Endothelial cell of umbilical vein (primary cell): Measurements from ENCODE around the gene NAV3. TPM values are rescaled to one million over a fixed set of nuclear protein-coding genes. Genes with fewer than 3 reads are reported as not detected.

ENCODE experiments used
- BruUV-seq: library from RNA; stranded (reverse); fragments of 400-500 nt; replicated peaks from 2 replicates; lab custom pipeline; 2021; lab: Mats Ljungman, UMichigan
- CTCF ChIA-PET: fragments of 300-600, 350-600 bp; sonication (Branson Sonifier 250); formaldehyde crosslinking; loops from one replicate; lab custom pipeline; 2021; ENCODE audit warnings: antibody characterized with exemption, inconsistent platforms; lab: Charles Lee
- POLR2A ChIA-PET: fragments of 300-600, 350-600 bp; sonication (Branson Sonifier 250); formaldehyde crosslinking; loops from one replicate; lab custom pipeline; 2021; ENCODE audit warnings: antibody characterized with exemption, inconsistent platforms; lab: Charles Lee
- DNase-seq: peaks from one replicate; pipeline ENCODE4 v3.0.0-alpha.2; 2011; ENCODE audit warnings: low read depth, low spot score
- FAIRE-seq: peaks from 2 replicates; lab custom pipeline; 2011; peaks lifted over from hg19 to GRCh38; lab: Jason Lieb, UNC
- H2AFZ ChIP-seq: 2 replicates; pipeline ENCODE4 v1.6.0; 2012; ENCODE audit warnings: low read depth, low read length, control low read depth, inconsistent platforms
- H3K27ac ChIP-seq: 2 replicates; pipeline ENCODE4 v1.5.1; 2011; ENCODE audit warnings: low read depth, mild to moderate bottlenecking, control low read depth, low read length, moderate library complexity; ENCODE audit not compliant: insufficient read depth
- H3K27me3 ChIP-seq, 2 experiments: 2 replicates each; pipeline versions ENCODE4 v1.6.0 to v1.6.1; 2011; ENCODE audit warnings: low read length in 2 of 2, mixed read lengths in 1 of 2; ENCODE audit not compliant: control insufficient read depth in 2 of 2, insufficient read depth in 2 of 2
- H3K36me3 ChIP-seq, 2 experiments: 2 replicates in 1 of 2; 3 replicates in 1 of 2; pipeline ENCODE4 v1.5.1; 2011; ENCODE audit warnings: low read length in 2 of 2, mild to moderate bottlenecking in 1 of 2, moderate library complexity in 1 of 2; ENCODE audit not compliant: control insufficient read depth in 2 of 2, insufficient read depth in 2 of 2; ENCODE audit errors: extremely low read depth in 1 of 2
- H3K4me1 ChIP-seq: 3 replicates; pipeline ENCODE4 v1.5.1; 2011; ENCODE audit warnings: mild to moderate bottlenecking, low read length; ENCODE audit not compliant: control insufficient read depth, insufficient read depth; ENCODE audit errors: extremely low read depth
- H3K4me2 ChIP-seq: 2 replicates; pipeline ENCODE4 v1.6.1; 2011; ENCODE audit warnings: low read length, control low read depth, mixed read lengths; ENCODE audit not compliant: insufficient read depth
- H3K4me3 ChIP-seq, 3 experiments: fragments of 200-600 bp in 1 of 3; sonication (generic), shearing (Covaris generic) in 1 of 3; replicated peaks in 1 of 3; 2 replicates each; pipeline ENCODE4 v1.5.1; 2011 to 2016; ENCODE audit warnings: control low read depth in 3 of 3, low read length in 3 of 3, mild to moderate bottlenecking in 2 of 3, inconsistent platforms in 1 of 3, low read depth in 1 of 3, moderate library complexity in 1 of 3; ENCODE audit not compliant: insufficient read depth in 1 of 3
- H3K79me2 ChIP-seq: 2 replicates; pipeline ENCODE4 v1.6.0; 2012; ENCODE audit warnings: low read length, inconsistent platforms; ENCODE audit not compliant: control insufficient read depth, insufficient read depth
- H3K9ac ChIP-seq: replicated peaks from 2 replicates; pipeline ENCODE3; 2011; ENCODE audit warnings: low read length, control low read depth; ENCODE audit not compliant: insufficient read depth; ENCODE audit errors: extremely low read depth
- H3K9me1 ChIP-seq: replicated peaks from 3 replicates; pipeline ENCODE4 v1.6.0; 2011; ENCODE audit warnings: mild to moderate bottlenecking, low read length; ENCODE audit not compliant: control insufficient read depth, insufficient read depth; ENCODE audit errors: extremely low read depth
- H3K9me3 ChIP-seq: replicated peaks from 2 replicates; pipeline ENCODE4 v1.5.1; 2012; ENCODE audit warnings: low read length, inconsistent platforms; ENCODE audit not compliant: control insufficient read depth, insufficient read depth
- H4K20me1 ChIP-seq: replicated peaks from 2 replicates; pipeline ENCODE3; 2011; ENCODE audit warnings: mild to moderate bottlenecking, low read length; ENCODE audit not compliant: control insufficient read depth, insufficient read depth; ENCODE audit errors: extremely low read depth
- EZH2 ChIP-seq: IDR thresholded peaks from 2 replicates; pipeline ENCODE4 v1.6.1; 2012; ENCODE audit warnings: borderline replicate concordance, low read depth, mild to moderate bottlenecking, moderate library complexity, low read length, inconsistent platforms; ENCODE audit not compliant: severe bottlenecking
- FOS ChIP-seq: IDR thresholded peaks from 2 replicates; pipeline ENCODE4 v1.6.1; 2011; ENCODE audit warnings: mild to moderate bottlenecking, low read length, moderate library complexity, borderline replicate concordance; ENCODE audit not compliant: insufficient read depth
- GATA2 ChIP-seq: IDR thresholded peaks from 2 replicates; pipeline ENCODE4 v1.7.0; 2011; ENCODE audit warnings: low read depth, mild to moderate bottlenecking, moderate library complexity, mixed read lengths, low read length; ENCODE audit not compliant: insufficient read length, insufficient read depth
- JUN ChIP-seq: IDR thresholded peaks from 2 replicates; pipeline ENCODE4 v1.6.1; 2011; ENCODE audit warnings: borderline replicate concordance, low read depth; ENCODE audit not compliant: insufficient read length, insufficient read depth
- MYC ChIP-seq: IDR thresholded peaks from one replicate; pipeline ENCODE4 v1.6.1; 2011; ENCODE audit warnings: mild to moderate bottlenecking, low read depth, low read length
- POLR2A ChIP-seq: IDR thresholded peaks from 2 replicates; pipeline ENCODE4 v1.6.1; 2012; ENCODE audit warnings: low read depth, mild to moderate bottlenecking, control low read depth, low read length
- POLR2AphosphoS5 ChIP-seq: IDR thresholded peaks from 2 replicates; pipeline ENCODE4 v1.6.1; 2012; ENCODE audit warnings: low read depth, mild to moderate bottlenecking, control low read depth, low read length, moderate library complexity; ENCODE audit not compliant: insufficient read depth
- dilution Hi-C: fragments of 300-500 bp; cut with MboI; formaldehyde crosslinking; loops from one replicate; pipeline ENCODE4 v1.15.0; 2019; ENCODE audit warnings: low sequenced_read_pairs; ENCODE audit not compliant: extremely low pct_ligation_motif_present
- intact Hi-C: fragments of 100-400 bp; cut with micrococcal nuclease; formaldehyde crosslinking; loops from one replicate; pipeline ENCODE4 v1.10.0; 2022
- polyA plus RNA-seq, 4 experiments: library from polyadenylated mRNA; depleted of rRNA in 3 of 4; stranded (reverse) in 3 of 4; unstranded in 1 of 4; fragments of >200 nt; gene quantifications; 2 replicates each; pipeline versions ENCODE4 v1.2.1 to v1.2.3, GENCODE V29; 2011 to 2012; ENCODE audit warnings: missing spikeins in 1 of 4
- total RNA-seq: library from RNA; stranded (reverse); gene quantifications from 2 replicates; pipeline ENCODE4 v1.2.3, GENCODE V29; 2021
- TF ChIP-seq, protein P1 (sequence below), 2 donors: IDR thresholded peaks; 1 replicate in 1 of 2; 2 replicates in 1 of 2; pipeline ENCODE4 v1.5.1; 2011; ENCODE audit warnings: low read length in 2 of 2, mild to moderate bottlenecking in 2 of 2, moderate library complexity in 2 of 2, control low read depth in 1 of 2, inconsistent platforms in 1 of 2, low read depth in 1 of 2; ENCODE audit not compliant: insufficient read depth in 1 of 2; ENCODE audit errors: extremely low read depth in 1 of 2
- TF ChIP-seq, protein P2 (sequence below): IDR thresholded peaks from 2 replicates; pipeline ENCODE4 v1.6.1; 2011; ENCODE audit not compliant: insufficient read depth, insufficient read length

The NAV3 gene
- total and polyA plus RNA-seq, 2 donors (not counting 3 experiments of a cell fraction or from before 2014, with no cell fraction given): 6.7 to 40.1 TPM

DNA sequence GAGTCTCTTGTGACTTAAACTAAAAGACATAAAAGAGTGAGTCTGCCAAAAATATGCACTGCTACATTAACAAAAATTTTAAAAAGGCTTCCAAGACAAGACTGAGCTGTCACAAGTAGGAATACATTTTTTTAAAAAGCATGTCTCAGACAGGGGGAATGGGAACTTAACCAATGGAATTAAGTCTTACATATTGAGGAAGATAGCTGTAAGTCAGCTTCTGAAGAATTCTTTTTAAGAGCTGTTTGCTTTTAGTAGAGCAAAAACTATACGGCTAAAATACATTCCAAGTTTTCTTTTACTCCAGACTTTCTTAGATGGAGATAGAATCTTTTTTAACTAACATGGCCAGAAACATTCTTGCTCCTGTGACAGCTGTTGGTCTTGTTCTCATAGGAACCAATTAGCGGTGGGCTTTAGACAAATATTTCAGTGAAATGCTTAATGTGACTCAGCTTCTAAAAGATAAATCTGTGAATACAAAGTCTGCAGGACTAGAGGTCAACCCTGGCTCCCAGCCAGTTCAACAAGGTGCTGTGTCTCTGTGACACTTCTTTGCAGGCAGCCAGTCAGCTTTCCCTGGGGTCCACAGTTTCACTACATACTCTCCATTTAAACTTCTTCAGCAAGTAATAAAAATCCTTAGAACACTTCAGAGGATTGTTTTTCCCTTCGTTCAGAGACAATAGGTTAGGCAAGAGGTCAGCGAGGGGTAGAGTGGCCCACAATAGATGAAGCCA is 187.6 kb downstream of the NAV3 start:
- H3K9me3 ChIP-seq: no peaks in the 10 kb centered on the region
- DNase-seq (no peak), FAIRE-seq (no peak)
- H3K9ac ChIP-seq: no peak overlapping the region
- peaks cover 54% of the 10 kb centered on the region for H3K79me2 ChIP-seq
- BruUV-seq: no TSS peak
- no peaks in the 10 kb centered on the region for H3K27me3 ChIP-seq
- H3K4me3 ChIP-seq: no peak overlapping the region
- intact Hi-C loops (no loop called here), dilution Hi-C loops (no loop called here)
- TF ChIP-seq MYC (no peak), POLR2AphosphoS5 (no peak), EZH2 (no peak), FOS (no peak), GATA2 (no peak), JUN (no peak), POLR2A (no peak)
- TF ChIP-seq, protein P1, sequence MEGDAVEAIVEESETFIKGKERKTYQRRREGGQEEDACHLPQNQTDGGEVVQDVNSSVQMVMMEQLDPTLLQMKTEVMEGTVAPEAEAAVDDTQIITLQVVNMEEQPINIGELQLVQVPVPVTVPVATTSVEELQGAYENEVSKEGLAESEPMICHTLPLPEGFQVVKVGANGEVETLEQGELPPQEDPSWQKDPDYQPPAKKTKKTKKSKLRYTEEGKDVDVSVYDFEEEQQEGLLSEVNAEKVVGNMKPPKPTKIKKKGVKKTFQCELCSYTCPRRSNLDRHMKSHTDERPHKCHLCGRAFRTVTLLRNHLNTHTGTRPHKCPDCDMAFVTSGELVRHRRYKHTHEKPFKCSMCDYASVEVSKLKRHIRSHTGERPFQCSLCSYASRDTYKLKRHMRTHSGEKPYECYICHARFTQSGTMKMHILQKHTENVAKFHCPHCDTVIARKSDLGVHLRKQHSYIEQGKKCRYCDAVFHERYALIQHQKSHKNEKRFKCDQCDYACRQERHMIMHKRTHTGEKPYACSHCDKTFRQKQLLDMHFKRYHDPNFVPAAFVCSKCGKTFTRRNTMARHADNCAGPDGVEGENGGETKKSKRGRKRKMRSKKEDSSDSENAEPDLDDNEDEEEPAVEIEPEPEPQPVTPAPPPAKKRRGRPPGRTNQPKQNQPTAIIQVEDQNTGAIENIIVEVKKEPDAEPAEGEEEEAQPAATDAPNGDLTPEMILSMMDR (IDR thresholded peaks at IDR 0.05; ENCODE audit: extremely low read depth in 1 of 2, insufficient read depth in 1 of 2, low read depth in 1 of 2, low read length in 2 of 2): no peak
- TF ChIP-seq, protein P2, sequence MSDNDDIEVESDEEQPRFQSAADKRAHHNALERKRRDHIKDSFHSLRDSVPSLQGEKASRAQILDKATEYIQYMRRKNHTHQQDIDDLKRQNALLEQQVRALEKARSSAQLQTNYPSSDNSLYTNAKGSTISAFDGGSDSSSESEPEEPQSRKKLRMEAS: no peak
- peaks cover 2% of the 10 kb centered on the region for H3K9me1 ChIP-seq
- ChIA-PET POLR2A (no interaction called here), CTCF (no interaction called here)
- no peaks in the 10 kb centered on the region for H3K36me3 ChIP-seq
- no peak overlapping the region for H2AFZ ChIP-seq
- no peaks in the 10 kb centered on the region for H3K4me1 ChIP-seq
- no peak overlapping the region for H3K4me2 ChIP-seq
- H4K20me1 ChIP-seq: no peaks in the 10 kb centered on the region
- H3K27ac ChIP-seq: no peak overlapping the region
